Endothelial cell of umbilical vein (primary cell): ENCODE results near the gene TTN. TPM values are rescaled to one million over a fixed set of nuclear protein-coding genes. Genes with fewer than 3 reads are reported as not detected.

Experiments
- BruUV-seq: library from RNA; stranded (reverse); fragments of 400-500 nt; replicated peaks from 2 replicates; lab custom pipeline; 2021; lab: Mats Ljungman, UMichigan
- CTCF ChIA-PET: fragments of 300-600, 350-600 bp; sonication (Branson Sonifier 250); formaldehyde crosslinking; loops from one replicate; lab custom pipeline; 2021; ENCODE audit warnings: antibody characterized with exemption, inconsistent platforms; lab: Charles Lee
- POLR2A ChIA-PET: fragments of 300-600, 350-600 bp; sonication (Branson Sonifier 250); formaldehyde crosslinking; loops from one replicate; lab custom pipeline; 2021; ENCODE audit warnings: antibody characterized with exemption, inconsistent platforms; lab: Charles Lee
- DNase-seq: peaks from one replicate; pipeline ENCODE4 v3.0.0-alpha.2; 2011; ENCODE audit warnings: low read depth, low spot score
- FAIRE-seq: peaks from 2 replicates; lab custom pipeline; 2011; peaks lifted over from hg19 to GRCh38; lab: Jason Lieb, UNC
- H2AFZ ChIP-seq: 2 replicates; pipeline ENCODE4 v1.6.0; 2012; ENCODE audit warnings: low read depth, low read length, control low read depth, inconsistent platforms
- H3K27ac ChIP-seq: 2 replicates; pipeline ENCODE4 v1.5.1; 2011; ENCODE audit warnings: low read depth, mild to moderate bottlenecking, control low read depth, low read length, moderate library complexity; ENCODE audit not compliant: insufficient read depth
- H3K27me3 ChIP-seq, 2 experiments: 2 replicates each; pipeline versions ENCODE4 v1.6.0 to v1.6.1; 2011; ENCODE audit warnings: low read length in 2 of 2, mixed read lengths in 1 of 2; ENCODE audit not compliant: control insufficient read depth in 2 of 2, insufficient read depth in 2 of 2
- H3K36me3 ChIP-seq, 2 experiments: 2 replicates in 1 of 2; 3 replicates in 1 of 2; pipeline ENCODE4 v1.5.1; 2011; ENCODE audit warnings: low read length in 2 of 2, mild to moderate bottlenecking in 1 of 2, moderate library complexity in 1 of 2; ENCODE audit not compliant: control insufficient read depth in 2 of 2, insufficient read depth in 2 of 2; ENCODE audit errors: extremely low read depth in 1 of 2
- H3K4me1 ChIP-seq: 3 replicates; pipeline ENCODE4 v1.5.1; 2011; ENCODE audit warnings: mild to moderate bottlenecking, low read length; ENCODE audit not compliant: control insufficient read depth, insufficient read depth; ENCODE audit errors: extremely low read depth
- H3K4me2 ChIP-seq: 2 replicates; pipeline ENCODE4 v1.6.1; 2011; ENCODE audit warnings: low read length, control low read depth, mixed read lengths; ENCODE audit not compliant: insufficient read depth
- H3K4me3 ChIP-seq, 3 experiments: fragments of 200-600 bp in 1 of 3; sonication (generic), shearing (Covaris generic) in 1 of 3; replicated peaks in 1 of 3; 2 replicates each; pipeline ENCODE4 v1.5.1; 2011 to 2016; ENCODE audit warnings: control low read depth in 3 of 3, low read length in 3 of 3, mild to moderate bottlenecking in 2 of 3, inconsistent platforms in 1 of 3, low read depth in 1 of 3, moderate library complexity in 1 of 3; ENCODE audit not compliant: insufficient read depth in 1 of 3
- H3K79me2 ChIP-seq: 2 replicates; pipeline ENCODE4 v1.6.0; 2012; ENCODE audit warnings: low read length, inconsistent platforms; ENCODE audit not compliant: control insufficient read depth, insufficient read depth
- H3K9ac ChIP-seq: replicated peaks from 2 replicates; pipeline ENCODE3; 2011; ENCODE audit warnings: low read length, control low read depth; ENCODE audit not compliant: insufficient read depth; ENCODE audit errors: extremely low read depth
- H3K9me1 ChIP-seq: replicated peaks from 3 replicates; pipeline ENCODE4 v1.6.0; 2011; ENCODE audit warnings: mild to moderate bottlenecking, low read length; ENCODE audit not compliant: control insufficient read depth, insufficient read depth; ENCODE audit errors: extremely low read depth
- H3K9me3 ChIP-seq: replicated peaks from 2 replicates; pipeline ENCODE4 v1.5.1; 2012; ENCODE audit warnings: low read length, inconsistent platforms; ENCODE audit not compliant: control insufficient read depth, insufficient read depth
- H4K20me1 ChIP-seq: replicated peaks from 2 replicates; pipeline ENCODE3; 2011; ENCODE audit warnings: mild to moderate bottlenecking, low read length; ENCODE audit not compliant: control insufficient read depth, insufficient read depth; ENCODE audit errors: extremely low read depth
- CTCF ChIP-seq, 2 donors: IDR thresholded peaks; 1 replicate in 1 of 2; 2 replicates in 1 of 2; pipeline ENCODE4 v1.5.1; 2011; ENCODE audit warnings: low read length in 2 of 2, mild to moderate bottlenecking in 2 of 2, moderate library complexity in 2 of 2, control low read depth in 1 of 2, inconsistent platforms in 1 of 2, low read depth in 1 of 2; ENCODE audit not compliant: insufficient read depth in 1 of 2; ENCODE audit errors: extremely low read depth in 1 of 2
- EZH2 ChIP-seq: IDR thresholded peaks from 2 replicates; pipeline ENCODE4 v1.6.1; 2012; ENCODE audit warnings: borderline replicate concordance, low read depth, mild to moderate bottlenecking, moderate library complexity, low read length, inconsistent platforms; ENCODE audit not compliant: severe bottlenecking
- FOS ChIP-seq: IDR thresholded peaks from 2 replicates; pipeline ENCODE4 v1.6.1; 2011; ENCODE audit warnings: mild to moderate bottlenecking, low read length, moderate library complexity, borderline replicate concordance; ENCODE audit not compliant: insufficient read depth
- GATA2 ChIP-seq: IDR thresholded peaks from 2 replicates; pipeline ENCODE4 v1.7.0; 2011; ENCODE audit warnings: low read depth, mild to moderate bottlenecking, moderate library complexity, mixed read lengths, low read length; ENCODE audit not compliant: insufficient read length, insufficient read depth
- JUN ChIP-seq: IDR thresholded peaks from 2 replicates; pipeline ENCODE4 v1.6.1; 2011; ENCODE audit warnings: borderline replicate concordance, low read depth; ENCODE audit not compliant: insufficient read length, insufficient read depth
- MAX ChIP-seq: IDR thresholded peaks from 2 replicates; pipeline ENCODE4 v1.6.1; 2011; ENCODE audit not compliant: insufficient read depth, insufficient read length
- MYC ChIP-seq: IDR thresholded peaks from one replicate; pipeline ENCODE4 v1.6.1; 2011; ENCODE audit warnings: mild to moderate bottlenecking, low read depth, low read length
- POLR2A ChIP-seq: IDR thresholded peaks from 2 replicates; pipeline ENCODE4 v1.6.1; 2012; ENCODE audit warnings: low read depth, mild to moderate bottlenecking, control low read depth, low read length
- POLR2AphosphoS5 ChIP-seq: IDR thresholded peaks from 2 replicates; pipeline ENCODE4 v1.6.1; 2012; ENCODE audit warnings: low read depth, mild to moderate bottlenecking, control low read depth, low read length, moderate library complexity; ENCODE audit not compliant: insufficient read depth
- dilution Hi-C: fragments of 300-500 bp; cut with MboI; formaldehyde crosslinking; loops from one replicate; pipeline ENCODE4 v1.15.0; 2019; ENCODE audit warnings: low sequenced_read_pairs; ENCODE audit not compliant: extremely low pct_ligation_motif_present
- intact Hi-C: fragments of 100-400 bp; cut with micrococcal nuclease; formaldehyde crosslinking; loops from one replicate; pipeline ENCODE4 v1.10.0; 2022
- polyA plus RNA-seq, 4 experiments: library from polyadenylated mRNA; depleted of rRNA in 3 of 4; stranded (reverse) in 3 of 4; unstranded in 1 of 4; fragments of >200 nt; gene quantifications; 2 replicates each; pipeline versions ENCODE4 v1.2.1 to v1.2.3, GENCODE V29; 2011 to 2012; ENCODE audit warnings: missing spikeins in 1 of 4
- total RNA-seq: library from RNA; stranded (reverse); gene quantifications from 2 replicates; pipeline ENCODE4 v1.2.3, GENCODE V29; 2021

Gene TTN
- total and polyA plus RNA-seq, 2 donors (not counting 3 experiments of a cell fraction or from before 2014, with no cell fraction given) = 0.11 to 0.49 TPM

GRCh38 chr2:178829299-178829960 is 22.2 kb upstream of the TTN start:
- no peaks in the 10 kb centered on the region for H3K79me2 ChIP-seq
- H4K20me1 ChIP-seq = no peaks in the 10 kb centered on the region
- H3K9me3 ChIP-seq = no peaks in the 10 kb centered on the region
- FAIRE-seq (peak; percentile 96), DNase-seq (peak; percentile 94)
- ChIA-PET CTCF (interaction anchor here (0.6 to 1.4 kb wide), 7 partner anchors 9 to 277 kb away, joined by 3 to 8 read pairs (median 3); no protein-coding TSS in a partner anchor), POLR2A (no interaction called here)
- dilution Hi-C loops = no loop called here
- H3K4me1 ChIP-seq = peaks cover 56% of the 10 kb centered on the region
- H3K9ac ChIP-seq = no peak overlapping the region
- no peaks in the 10 kb centered on the region for H3K27me3 ChIP-seq
- intact Hi-C loops = loop anchor here (2.0 to 10.0 kb wide), 4 partner anchors 53 to 443 kb away; partner anchors contain the start of gene PLEKHA3
- TF ChIP-seq CTCF (IDR thresholded peaks at IDR 0.05; ENCODE audit: extremely low read depth in 1 of 2, insufficient read depth in 1 of 2, low read depth in 1 of 2, low read length in 2 of 2) = no peak
- TF ChIP-seq GATA2 = peak; percentile 90
- no peak for TF ChIP-seq MAX
- TF ChIP-seq MYC = no peak
- no peak for TF ChIP-seq EZH2
- TF ChIP-seq POLR2A = no peak
- no peak for TF ChIP-seq FOS
- TF ChIP-seq POLR2AphosphoS5 = peak; percentile 50
- TF ChIP-seq JUN = no peak
- H3K27ac ChIP-seq = peak overlapping the region; percentile 71
- no peaks in the 10 kb centered on the region for H3K36me3 ChIP-seq
- H3K9me1 ChIP-seq = no peaks in the 10 kb centered on the region
- H2AFZ ChIP-seq = no peak overlapping the region
- H3K4me3 ChIP-seq = peak overlapping the region in 1 of 3 experiments; percentile 37
- BruUV-seq = no TSS peak
- H3K4me2 ChIP-seq = peak overlapping the region; percentile 76
